Dedifferentiated amniotic fluid mesenchymal stem cell (primary cell): ENCODE results near the gene GPR162.

Experiments used
- DNase-seq: peaks from one replicate; pipeline ENCODE4 v3.0.0-alpha.2; 2016; ENCODE audit errors: extremely low spot score

Gene GPR162

DNA sequence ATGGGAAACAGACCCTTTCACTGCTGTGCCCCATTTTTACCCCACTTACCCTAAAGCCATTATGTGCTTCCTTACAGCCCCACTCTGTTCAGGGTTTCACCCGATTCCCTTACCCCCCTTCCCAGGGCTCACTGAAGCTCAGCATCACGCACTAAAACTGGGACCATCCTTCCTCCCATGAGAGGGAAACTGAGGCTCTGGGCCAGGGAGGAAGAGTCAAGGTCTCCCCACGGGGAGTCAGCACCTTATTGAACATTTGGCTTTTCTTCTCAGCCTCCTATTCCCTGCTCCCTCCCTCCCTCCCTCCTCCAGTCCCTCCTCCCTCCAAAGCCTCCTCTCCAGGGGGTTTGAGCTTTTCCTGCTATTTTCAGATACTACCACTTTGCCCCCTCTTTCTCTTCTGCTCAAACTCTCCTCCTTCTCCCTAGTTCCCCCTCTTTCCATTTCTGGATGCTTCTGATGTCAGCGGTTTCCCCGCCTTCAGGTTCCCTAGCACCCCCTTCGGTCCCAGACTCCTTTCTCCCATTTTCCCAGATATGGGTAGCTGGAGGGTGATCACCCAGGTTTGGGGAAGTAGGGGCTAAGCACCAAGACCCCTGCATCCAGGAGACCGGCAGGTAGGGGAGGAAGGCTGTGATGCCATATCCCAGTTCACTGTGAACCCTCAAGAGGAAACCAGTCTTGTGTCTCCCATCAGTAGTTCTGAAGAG lies 960 bp downstream of the GPR162 start:
- DNase-seq, result no peak

DNA sequence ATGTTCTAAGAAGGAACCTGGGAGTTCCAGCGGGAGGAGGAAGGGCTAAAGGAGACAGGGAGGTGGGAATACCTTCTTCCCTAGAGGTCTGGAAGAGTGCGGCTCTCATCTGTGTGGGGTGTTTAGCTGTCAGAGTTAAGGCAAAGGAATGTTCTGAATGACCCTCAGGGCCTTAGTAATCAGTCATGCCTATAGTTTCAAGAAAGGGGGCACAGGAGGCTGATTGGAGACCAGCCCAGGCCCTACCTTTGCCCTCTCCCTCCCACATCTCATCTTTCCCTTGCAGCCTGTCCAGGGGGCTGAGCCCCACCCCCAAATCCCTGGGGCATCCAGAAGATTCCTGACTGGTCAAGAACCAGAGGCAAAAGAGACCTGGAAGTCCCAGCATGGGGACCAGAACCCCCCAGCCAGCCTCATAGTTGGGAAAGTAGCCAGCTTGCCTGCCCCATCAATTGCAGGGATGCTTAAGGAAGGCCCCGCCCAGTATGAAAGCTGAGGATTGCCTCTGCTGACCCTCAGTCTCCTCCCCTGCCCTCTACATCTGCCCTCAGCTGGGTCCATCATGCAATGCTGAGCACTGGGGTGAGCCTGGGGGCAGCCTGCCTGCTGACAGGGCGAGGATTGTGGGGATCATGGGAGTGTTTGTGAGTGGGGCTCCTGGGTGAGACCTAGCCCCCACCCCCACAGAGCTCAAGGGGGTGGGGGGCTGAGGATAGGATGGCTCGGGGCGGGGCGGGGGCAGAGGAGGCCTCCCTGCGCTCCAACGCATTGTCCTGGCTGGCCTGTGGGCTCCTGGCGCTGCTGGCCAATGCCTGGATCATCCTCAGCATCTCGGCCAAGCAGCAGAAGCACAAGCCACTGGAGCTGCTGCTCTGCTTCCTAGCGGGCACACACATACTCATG lies 1.8 kb downstream of the GPR162 start:
- DNase-seq, result no peak

DNA sequence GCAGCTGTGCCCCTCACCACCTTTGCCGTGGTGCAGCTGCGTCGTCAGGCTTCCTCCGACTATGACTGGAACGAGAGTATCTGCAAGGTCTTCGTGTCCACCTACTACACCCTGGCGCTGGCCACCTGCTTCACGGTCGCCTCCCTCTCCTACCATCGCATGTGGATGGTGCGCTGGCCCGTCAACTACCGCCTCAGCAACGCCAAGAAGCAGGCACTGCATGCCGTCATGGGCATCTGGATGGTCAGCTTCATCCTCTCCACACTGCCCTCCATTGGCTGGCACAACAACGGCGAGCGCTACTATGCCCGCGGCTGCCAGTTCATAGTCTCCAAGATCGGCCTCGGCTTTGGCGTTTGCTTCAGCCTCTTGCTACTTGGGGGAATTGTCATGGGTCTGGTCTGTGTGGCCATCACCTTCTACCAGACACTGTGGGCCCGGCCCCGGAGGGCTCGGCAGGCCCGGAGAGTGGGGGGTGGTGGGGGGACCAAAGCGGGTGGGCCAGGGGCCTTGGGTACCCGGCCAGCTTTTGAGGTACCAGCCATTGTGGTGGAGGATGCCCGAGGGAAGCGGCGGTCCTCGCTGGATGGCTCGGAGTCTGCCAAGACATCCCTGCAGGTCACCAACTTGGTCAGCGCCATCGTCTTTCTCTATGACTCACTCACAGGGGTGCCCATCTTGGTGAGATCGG lies 2.6 kb downstream of the GPR162 start:
- no peak for DNase-seq

DNA sequence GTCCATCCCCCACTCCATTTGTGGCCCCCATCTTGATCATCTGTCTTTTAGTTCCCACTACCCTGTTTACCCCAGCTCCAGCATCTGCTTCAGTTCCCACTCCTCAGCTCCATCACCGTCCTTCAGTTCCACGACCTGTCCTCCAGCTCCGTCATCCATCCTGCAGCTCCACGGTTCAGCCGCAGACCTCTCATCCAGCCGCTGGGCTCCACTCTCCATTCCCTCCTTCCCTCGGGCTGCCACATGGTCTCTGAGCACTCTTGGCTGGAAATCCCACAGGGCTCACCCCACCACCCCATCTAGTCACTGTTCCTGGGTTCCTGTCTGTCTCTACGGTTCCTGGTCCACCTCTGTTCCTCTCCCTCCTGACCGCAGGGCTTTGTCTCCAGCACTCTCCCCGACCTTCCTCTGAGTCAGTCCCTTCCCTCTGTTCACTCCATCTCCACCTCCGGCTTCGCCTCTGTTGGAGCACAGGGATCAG lies 3.3 kb downstream of the GPR162 start:
- DNase-seq, result no peak

DNA sequence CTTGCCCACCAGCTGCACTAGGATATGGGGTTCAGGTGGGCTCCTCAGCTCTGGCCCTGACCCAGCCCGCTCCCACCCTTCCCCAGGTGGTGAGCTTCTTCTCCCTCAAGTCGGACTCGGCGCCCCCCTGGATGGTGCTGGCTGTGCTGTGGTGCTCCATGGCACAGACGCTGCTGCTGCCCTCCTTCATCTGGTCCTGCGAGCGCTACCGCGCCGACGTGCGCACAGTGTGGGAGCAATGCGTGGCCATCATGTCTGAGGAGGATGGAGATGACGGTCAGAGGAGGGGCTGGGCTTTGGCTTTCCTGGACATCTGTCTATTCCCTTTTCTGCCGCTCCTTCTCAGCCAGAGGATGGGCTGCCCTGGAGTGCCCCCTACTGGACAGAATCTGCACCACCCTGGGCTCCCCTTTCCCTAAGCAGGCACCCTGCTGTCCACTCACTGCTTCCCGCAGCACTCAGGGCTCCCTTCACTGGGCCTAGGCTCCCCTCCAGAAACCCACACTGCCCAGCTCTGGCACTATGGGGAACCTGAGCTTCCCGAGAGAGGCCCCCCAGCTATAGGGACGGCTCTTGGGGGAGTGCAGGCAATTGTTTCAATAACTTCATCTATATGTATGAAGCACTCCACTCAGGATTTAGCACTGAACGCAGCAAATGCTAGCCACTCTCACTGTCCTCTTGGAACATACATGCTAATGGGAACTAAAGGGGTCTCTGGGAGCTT lies 3.9 kb downstream of the GPR162 start:
- DNase-seq, result peak; percentile 77

DNA sequence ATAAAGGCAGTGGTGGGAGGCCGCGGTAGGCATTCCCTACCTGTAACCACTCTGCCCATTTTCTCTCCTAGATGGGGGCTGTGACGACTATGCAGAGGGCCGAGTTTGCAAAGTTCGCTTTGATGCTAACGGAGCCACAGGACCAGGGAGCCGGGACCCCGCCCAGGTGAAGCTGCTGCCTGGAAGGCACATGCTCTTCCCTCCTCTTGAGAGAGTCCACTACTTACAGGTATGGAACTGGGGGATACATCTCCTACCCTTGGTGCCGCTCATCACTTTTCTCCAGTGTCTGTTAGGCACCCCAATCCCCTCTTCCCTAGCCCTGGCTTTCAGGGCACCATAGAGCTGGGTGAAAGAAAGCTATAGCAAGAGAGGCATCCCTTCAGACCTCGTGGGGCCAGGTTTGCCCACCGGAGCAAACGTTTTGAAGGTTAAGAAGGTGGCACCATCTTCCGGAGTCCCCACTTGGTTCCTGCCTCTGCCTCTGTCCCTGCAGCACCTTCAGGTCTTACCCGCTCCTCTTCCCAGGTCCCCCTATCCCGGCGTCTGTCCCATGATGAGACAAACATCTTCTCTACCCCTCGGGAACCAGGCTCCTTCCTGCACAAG lies 4.6 kb downstream of the GPR162 start:
- no peak for DNase-seq

DNA sequence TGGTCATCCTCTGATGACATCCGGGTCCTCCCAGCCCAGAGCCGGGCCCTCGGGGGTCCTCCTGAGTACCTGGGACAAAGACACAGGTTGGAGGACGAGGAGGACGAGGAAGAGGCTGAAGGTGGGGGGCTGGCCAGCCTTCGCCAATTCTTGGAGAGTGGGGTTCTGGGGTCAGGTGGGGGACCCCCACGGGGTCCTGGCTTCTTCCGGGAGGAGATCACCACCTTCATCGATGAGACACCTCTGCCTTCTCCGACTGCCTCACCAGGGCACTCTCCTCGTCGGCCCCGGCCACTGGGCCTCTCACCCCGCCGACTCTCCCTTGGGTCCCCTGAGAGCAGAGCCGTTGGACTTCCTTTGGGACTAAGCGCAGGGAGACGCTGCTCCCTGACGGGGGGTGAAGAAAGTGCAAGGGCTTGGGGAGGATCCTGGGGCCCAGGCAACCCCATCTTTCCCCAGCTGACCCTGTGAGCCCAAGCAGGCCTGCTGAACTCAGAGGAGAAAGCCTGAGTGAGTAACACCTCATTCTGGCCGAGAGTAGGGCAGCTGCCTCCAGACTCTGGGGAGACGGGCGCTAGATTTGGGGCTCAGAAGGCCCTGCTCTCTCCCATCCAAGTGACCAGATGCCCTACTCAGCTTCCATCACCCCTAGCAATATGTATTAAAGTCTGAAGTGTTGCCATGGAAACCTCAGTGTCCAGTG lies 5.3 kb downstream of the GPR162 start:
- DNase-seq, result no peak

DNA sequence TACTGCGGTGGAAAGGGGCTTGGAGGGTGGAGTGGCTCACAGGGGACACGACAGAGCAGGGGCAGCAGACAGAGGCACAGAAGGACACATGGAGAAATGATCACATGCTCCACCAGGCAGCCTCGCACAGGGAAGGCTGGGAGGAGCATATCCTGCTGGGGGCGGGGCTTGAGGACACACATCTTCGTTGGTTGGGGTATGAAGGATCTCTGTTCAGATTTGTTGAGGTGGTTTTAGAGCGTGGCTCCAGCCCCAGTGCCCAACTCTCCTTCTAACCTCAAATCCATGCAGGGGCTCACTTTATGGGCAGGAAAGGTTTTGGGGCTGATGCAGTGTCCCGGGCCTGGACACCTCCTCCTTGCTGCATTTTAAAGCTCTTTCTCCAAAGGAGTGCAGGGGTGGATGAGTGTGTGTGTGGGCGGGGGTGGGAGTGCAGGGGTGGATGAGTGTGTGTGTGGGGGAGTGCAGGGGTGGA lies 5.9 kb downstream of the GPR162 start:
- peak; percentile 64 for DNase-seq

DNA sequence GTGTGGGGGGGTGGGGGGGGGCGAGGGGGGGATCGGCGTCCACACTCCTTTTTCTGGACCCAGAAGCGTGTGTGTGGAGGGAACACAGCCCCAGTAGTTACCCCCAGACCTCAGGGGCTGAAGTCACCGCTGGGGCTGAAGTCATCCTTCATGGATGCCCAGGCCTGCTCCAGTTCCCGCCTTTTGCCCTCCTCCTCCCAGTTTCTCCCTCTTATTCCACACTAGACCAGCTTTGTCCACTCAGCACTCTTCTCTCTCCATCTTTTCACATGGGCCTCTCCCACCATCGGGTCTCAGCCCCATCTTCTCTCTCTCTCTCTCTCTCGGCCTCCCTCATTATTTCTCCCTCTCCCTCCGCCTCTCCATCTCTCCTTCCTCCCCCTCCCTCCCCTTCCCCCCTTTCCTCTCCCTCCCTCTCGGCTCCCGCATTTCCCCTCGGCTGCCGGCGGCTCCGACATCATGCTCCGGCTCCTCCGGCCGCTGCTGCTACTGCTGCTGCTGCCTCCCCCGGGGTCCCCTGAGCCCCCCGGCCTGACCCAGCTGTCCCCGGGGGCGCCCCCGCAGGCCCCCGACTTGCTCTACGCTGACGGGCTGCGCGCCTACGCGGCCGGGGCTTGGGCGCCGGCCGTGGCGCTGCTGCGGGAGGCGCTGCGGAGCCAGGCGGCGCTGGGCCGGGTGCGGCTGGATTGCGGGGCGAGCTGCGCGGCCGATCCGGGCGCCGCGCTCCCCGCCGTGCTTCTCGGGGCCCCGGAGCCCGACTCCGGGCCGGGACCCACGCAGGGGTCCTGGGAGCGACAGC lies 6.6 kb downstream of the GPR162 start, which contains the start of gene P3H3:
TSS of gene P3H3 (plus strand) at position 426 of the 799 bp plus-strand sequence. CDS start at position 460, 34 bp downstream.
- no peak for DNase-seq

DNA sequence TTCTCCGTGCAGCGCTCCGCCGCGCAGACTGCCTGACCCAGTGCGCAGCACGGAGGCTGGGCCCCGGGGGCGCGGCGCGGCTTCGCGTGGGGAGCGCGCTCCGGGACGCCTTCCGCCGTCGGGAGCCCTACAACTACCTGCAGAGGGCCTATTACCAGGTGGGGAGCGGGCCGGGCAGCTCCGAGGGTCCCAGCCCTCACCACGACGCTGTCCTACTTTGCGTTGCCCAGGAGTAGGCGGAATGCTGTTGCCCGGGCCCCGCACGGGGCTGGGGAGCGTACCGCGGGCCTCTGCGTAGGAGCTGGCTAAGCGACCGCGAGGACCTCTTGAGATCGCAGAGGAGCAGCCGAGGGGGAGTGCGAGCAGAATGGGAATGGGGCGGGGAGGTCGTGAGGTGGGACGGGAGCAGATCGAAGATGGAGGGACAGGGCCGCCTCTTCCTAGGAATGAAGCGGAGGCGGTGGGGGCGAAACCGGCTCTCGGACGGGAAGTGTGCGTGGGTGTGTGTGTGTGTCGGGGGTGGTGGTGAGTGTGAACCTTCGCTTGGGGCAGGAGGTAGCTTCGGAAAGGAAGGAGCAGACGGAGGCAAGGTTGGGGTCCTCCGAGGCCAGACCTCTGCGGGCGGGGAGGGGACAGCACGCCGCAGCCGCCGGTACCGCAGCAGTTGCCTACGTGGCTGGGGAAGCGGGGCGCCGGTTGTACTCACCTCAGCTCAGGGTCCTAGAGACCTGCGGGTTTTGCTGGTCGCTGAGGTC lies 7.3 kb downstream of the GPR162 start:
- no peak for DNase-seq

DNA sequence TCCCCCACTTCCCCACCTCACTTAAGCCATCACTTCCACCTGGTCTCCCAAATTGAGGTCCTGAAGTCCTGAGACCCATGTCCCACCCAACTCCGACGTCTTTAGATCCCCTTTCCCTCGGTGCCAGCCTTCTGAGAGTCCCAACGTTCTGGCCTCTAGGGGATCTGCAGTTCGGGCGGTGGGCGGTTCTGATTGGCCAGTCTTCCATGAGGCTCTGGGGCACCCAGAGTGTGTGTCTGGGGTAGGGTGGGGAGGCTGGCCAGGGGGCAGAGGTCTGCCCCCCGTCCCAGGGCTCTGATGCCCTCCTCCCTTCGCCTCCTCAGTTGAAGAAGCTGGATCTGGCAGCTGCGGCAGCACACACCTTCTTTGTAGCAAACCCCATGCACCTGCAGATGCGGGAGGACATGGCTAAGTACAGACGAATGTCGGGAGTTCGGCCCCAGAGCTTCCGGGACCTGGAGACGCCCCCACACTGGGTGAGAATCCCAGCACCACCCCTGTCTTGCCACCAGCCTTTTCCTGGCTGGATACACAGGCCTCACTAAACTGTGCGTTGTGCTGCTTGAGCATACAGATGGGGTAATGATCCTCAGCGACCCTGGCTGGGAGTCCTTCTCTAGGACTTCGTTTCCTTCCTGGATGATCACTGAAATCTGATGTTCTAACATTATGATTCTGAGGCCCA lies 8.1 kb downstream of the GPR162 start:
- peak; percentile 49 for DNase-seq

DNA sequence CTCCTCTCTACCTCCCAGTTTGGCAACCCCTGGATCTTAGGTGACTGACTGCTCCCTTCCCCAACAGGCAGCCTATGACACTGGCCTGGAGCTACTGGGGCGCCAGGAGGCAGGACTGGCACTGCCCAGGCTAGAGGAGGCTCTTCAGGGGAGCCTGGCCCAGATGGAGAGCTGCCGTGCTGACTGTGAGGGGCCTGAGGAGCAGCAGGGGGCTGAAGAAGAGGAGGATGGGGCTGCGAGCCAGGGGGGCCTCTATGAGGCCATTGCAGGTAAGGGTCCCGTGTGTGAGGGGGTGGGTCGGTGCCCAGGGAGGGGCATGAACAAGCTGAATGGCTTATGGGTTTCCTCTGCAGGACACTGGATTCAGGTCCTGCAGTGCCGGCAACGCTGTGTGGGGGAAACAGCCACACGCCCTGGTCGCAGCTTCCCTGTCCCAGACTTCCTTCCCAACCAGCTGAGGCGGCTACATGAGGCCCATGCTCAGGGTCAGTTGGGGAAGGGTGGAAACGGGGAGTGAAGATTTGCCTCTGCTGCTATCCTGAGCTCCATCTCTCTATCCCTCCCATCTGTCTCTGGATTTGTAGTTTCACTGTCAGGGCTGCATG lies 8.8 kb downstream of the GPR162 start:
- no peak for DNase-seq

DNA sequence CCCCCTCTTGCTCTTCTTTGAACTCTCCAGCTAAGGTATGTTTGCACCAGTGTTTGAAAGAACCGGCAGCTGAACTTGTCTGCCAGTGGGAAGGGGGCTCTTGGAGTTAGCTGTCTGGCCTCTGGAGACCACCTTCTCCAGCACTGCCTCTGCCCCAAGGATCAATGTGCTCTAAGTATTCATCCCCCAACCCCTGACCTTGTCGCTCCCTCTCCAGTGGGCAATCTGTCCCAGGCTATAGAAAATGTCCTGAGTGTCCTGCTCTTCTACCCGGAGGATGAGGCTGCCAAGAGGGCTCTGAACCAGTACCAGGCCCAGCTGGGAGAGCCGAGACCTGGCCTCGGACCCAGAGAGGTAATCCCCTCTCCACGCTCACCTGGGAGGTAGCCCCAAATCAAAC lies 9.4 kb downstream of the GPR162 start:
- DNase-seq, result no peak

DNA sequence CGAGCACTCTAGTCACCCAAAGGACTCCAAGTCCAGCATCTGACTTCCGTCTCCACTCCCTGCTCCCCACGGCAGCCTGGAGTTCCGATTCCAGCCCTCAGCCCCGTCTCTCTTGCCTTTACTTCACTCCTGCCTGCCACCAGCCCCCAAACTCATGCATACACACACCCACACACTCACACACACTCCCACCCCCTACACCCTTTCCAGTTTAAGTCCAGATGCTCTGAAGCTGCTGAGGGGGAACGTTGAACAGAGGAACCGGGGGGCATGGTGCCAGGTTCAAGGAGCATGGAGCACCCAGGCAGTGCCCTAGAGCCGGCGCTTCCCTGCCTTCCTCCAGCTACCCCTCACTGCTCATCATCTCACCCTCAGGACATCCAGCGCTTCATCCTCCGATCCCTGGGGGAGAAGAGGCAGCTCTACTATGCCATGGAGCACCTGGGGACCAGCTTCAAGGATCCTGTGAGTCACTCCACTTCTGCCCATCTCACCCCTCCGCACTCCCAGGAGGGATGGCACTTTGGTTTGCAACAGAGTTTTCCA lies 9.9 kb downstream of the GPR162 start:
- DNase-seq, result no peak

DNA sequence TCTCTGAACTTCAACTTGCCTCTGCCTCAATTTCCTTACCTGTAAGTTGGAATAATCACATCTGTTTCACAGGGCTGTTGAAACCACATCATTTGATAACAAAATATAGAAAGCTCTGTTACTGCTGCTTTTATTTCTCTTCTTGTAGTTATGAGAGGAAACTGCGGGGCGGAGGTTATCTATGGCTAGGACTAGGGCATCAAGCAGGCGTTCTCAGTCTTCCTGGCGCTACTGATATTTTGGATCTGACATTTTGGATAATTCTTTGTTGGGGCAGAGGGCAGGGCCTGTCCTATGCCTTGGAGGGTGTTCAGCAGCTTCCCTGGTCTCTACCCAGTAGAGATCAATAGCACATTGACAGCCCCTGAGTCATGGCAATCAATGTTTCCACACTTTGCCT lies 10.5 kb downstream of the GPR162 start:
- no peak for DNase-seq

DNA sequence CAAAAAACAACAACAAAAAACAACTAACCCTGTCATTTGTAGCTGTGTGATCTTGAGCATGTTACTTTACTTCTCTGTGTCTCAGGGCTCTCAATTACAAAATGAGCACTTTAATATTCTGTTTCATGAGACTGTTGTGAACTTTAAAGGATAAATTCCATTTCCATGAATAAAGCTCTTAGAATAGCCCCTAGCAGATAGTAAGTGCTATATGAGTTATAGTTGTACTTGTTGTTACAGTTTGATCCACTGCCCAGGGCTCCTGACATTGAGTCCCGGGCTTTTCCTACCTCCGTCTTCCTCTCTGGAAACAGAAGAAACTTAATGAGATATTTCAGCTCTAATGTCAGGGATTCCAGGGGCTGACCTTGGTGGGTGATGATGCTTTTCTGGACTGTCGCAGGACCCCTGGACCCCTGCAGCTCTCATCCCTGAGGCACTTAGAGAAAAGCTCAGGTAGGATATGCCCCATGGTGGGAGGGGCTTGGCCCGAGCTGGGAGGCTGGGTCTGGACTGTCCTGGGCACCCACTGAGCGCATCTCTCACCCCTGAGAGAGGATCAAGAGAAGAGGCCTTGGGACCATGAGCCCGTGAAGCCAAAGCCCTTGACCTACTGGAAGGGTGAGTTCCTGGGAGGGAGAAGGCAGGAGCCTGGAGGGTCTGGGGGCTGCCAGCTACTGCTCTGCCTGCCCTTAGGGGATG lies 11.7 kb downstream of the GPR162 start:
- no peak for DNase-seq

DNA sequence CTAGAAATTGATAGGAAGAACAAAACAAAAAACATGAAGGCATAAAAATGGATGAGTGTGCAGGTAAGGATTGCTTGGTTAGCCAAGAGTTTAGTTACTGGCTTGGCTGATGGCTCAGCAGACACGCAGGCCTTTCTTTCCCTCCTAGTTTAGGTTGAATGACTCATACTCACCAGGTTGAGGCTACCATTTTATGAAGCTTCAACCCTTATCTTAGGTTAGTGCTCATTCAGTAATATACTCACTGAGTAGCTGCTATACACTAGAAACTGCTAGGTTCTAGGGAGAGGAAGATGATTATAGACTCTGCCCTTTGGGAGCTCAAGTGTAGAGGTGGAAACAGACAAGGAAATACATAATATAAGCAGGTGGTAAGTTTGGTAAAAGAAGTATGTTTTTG lies 12.6 kb downstream of the GPR162 start:
- no peak for DNase-seq
